ENCODE measurements around the gene SARDH.

SARDH gene

GRCh38 chr9:133692364-133692985 lies 45.7 kb downstream of the SARDH start:
- Histone ChIP-seq H3K4me3 (ENCODE audit: low read depth, low read length) (no peak overlapping the region), H3K27me3 (replicated peaks) (no peaks in the 10 kb centered on the region), H3K36me3 (replicated peaks) (no peaks in the 10 kb centered on the region), H3K27ac (no peak overlapping the region)
- TF ChIP-seq CTCF (IDR thresholded peaks at IDR 0.05; ENCODE audit: low read depth, low read length, missing control alignments): no peak
- in situ Hi-C loops (cut with HindIII; ENCODE audit: low pct_ligation_motif_present, low sequenced_read_pairs): no loop called here
- DNase-seq: no peak

GRCh38 chr9:133691626-133692363 lies 46.4 kb downstream of the SARDH start:
- in situ Hi-C loops (cut with HindIII; ENCODE audit: low pct_ligation_motif_present, low sequenced_read_pairs): no loop called here
- no peaks in the 10 kb centered on the region for H3K27me3 ChIP-seq (replicated peaks)
- no peak overlapping the region for H3K27ac ChIP-seq
- no peaks in the 10 kb centered on the region for H3K36me3 ChIP-seq (replicated peaks)
- no peak overlapping the region for H3K4me3 ChIP-seq (ENCODE audit: low read depth, low read length)
- DNase-seq: peak; percentile 58
- no peak for TF ChIP-seq CTCF (IDR thresholded peaks at IDR 0.05; ENCODE audit: low read depth, low read length, missing control alignments)

- no peak overlapping the region for H3K27ac ChIP-seq
- no peaks in the 10 kb centered on the region for H3K36me3 ChIP-seq (replicated peaks)
- TF ChIP-seq CTCF (IDR thresholded peaks at IDR 0.05; ENCODE audit: low read depth, low read length, missing control alignments): no peak
- in situ Hi-C loops (cut with HindIII; ENCODE audit: low pct_ligation_motif_present, low sequenced_read_pairs): no loop called here
- no peaks in the 10 kb centered on the region for H3K27me3 ChIP-seq (replicated peaks)
- DNase-seq: no peak
- H3K4me3 ChIP-seq (ENCODE audit: low read depth, low read length): no peak overlapping the region
These were observed 47.0 kb downstream of the SARDH start for GRCh38 chr9:133691191-133691590.

GRCh38 chr9:133690081-133690561 lies 48.0 kb downstream of the SARDH start:
- H3K36me3 ChIP-seq (replicated peaks): no peaks in the 10 kb centered on the region
- no peaks in the 10 kb centered on the region for H3K27me3 ChIP-seq (replicated peaks)
- in situ Hi-C loops (cut with HindIII; ENCODE audit: low pct_ligation_motif_present, low sequenced_read_pairs): no loop called here
- no peak overlapping the region for H3K27ac ChIP-seq
- no peak overlapping the region for H3K4me3 ChIP-seq (ENCODE audit: low read depth, low read length)
- TF ChIP-seq CTCF (IDR thresholded peaks at IDR 0.05; ENCODE audit: low read depth, low read length, missing control alignments): no peak
- DNase-seq: peak; percentile 37

GRCh38 chr9:133689151-133689763 lies 48.9 kb downstream of the SARDH start:
- in situ Hi-C loops (cut with HindIII; ENCODE audit: low pct_ligation_motif_present, low sequenced_read_pairs): no loop called here
- H3K27me3 ChIP-seq (replicated peaks): no peaks in the 10 kb centered on the region
- H3K36me3 ChIP-seq (replicated peaks): no peaks in the 10 kb centered on the region
- no peak for DNase-seq
- no peak for TF ChIP-seq CTCF (IDR thresholded peaks at IDR 0.05; ENCODE audit: low read depth, low read length, missing control alignments)
- H3K27ac ChIP-seq: no peak overlapping the region
- H3K4me3 ChIP-seq (ENCODE audit: low read depth, low read length): no peak overlapping the region
